ENCODE results near the gene SMARCD3. TPM values are rescaled to one million over a fixed set of nuclear protein-coding genes. Genes with fewer than 3 reads are reported as not detected.

Gene SMARCD3
- total and polyA plus RNA-seq, 9 of the 15 experiments (the other 6 are each of a cell fraction or from before 2014, with no cell fraction given), result 0.43 to 3.6 (median 2.6) TPM

GRCh38 chr7:151271699-151272355 is 23.3 kb upstream of the SMARCD3 start (continued):
- TF ChIP-seq SIRT6 (IDR thresholded peaks at IDR 0.05; ENCODE audit: low read depth, low read length) (no peak), ID3 (CRISPR knock-in tag; IDR thresholded peaks at IDR 0.05) (no peak), ID3 (tag; IDR thresholded peaks at IDR 0.05) (no peak), ZBTB33 (CRISPR knock-in tag; IDR thresholded peaks at IDR 0.05) (no peak), ARID1B (IDR thresholded peaks at IDR 0.05) (no peak), SRF (CRISPR knock-in tag; IDR thresholded peaks at IDR 0.05) (no peak), SAFB2 (IDR thresholded peaks at IDR 0.05; ENCODE audit: borderline replicate concordance, low read depth, low read length, severe bottlenecking) (no peak), JUND (IDR thresholded peaks at IDR 0.05; ENCODE audit: borderline replicate concordance, low read depth, low read length) (no peak), JUND (tag; IDR thresholded peaks at IDR 0.05; ENCODE audit: borderline replicate concordance, low read depth, low read length) (no peak), KLF6 (CRISPR knock-in tag; IDR thresholded peaks at IDR 0.05; ENCODE audit: borderline replicate concordance) (no peak), E2F8 (IDR thresholded peaks at IDR 0.05; ENCODE audit: low read depth, partially characterized antibody) (no peak), KDM5B (IDR thresholded peaks at IDR 0.05; ENCODE audit: insufficient replicate concordance, low read depth, low read length) (no peak), XRCC3 (IDR thresholded peaks at IDR 0.05) (no peak), MXD1 (CRISPR knock-in tag; IDR thresholded peaks at IDR 0.05; ENCODE audit: borderline replicate concordance, poor library complexity, severe bottlenecking) (no peak), AFF4 (CRISPR knock-in tag; IDR thresholded peaks at IDR 0.05) (no peak), NCOR1 (IDR thresholded peaks at IDR 0.05) (no peak)

All from K562 (cell line).